HCT116 (cell line): ENCODE results near the gene CORO6.

ENCODE experiments used
- TF ChIP-seq, protein P1 (sequence below): IDR thresholded peaks from 2 replicates; pipeline ENCODE4 v1.6.1; 2012; ENCODE audit warnings: low read depth
- TF ChIP-seq, protein P2 (sequence below): IDR thresholded peaks from 2 replicates; pipeline ENCODE4 v1.6.1; 2012

DNA sequence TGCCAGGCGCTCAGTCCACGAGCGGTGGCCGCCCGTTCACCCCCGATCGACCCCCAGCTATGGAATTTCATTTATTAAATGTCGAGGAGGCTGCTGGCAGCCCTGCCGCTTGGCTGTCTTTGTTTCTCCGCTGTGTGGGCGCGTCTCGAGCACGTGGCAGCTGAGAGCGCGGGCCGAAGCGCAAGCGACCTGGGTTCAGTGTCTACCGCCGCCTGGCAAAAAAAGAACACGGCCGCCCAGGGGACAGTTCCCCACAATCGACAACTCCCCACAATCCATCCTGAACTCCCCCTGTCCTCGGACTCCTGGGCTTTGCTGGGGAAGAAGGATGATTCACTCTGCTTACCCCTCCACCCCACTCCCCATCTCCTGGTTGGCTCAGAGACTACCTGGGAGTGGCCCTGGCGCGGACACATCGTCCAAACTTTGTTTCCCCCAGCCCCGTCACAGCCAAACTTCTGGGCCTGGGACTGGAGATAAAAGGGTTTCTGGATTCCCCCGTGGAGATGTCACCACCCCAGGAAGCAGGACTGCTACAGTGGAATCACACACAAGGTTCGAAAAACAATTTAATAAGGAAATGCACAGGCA lies 31.5 kb downstream of the CORO6 start:
- TF ChIP-seq, protein P1, sequence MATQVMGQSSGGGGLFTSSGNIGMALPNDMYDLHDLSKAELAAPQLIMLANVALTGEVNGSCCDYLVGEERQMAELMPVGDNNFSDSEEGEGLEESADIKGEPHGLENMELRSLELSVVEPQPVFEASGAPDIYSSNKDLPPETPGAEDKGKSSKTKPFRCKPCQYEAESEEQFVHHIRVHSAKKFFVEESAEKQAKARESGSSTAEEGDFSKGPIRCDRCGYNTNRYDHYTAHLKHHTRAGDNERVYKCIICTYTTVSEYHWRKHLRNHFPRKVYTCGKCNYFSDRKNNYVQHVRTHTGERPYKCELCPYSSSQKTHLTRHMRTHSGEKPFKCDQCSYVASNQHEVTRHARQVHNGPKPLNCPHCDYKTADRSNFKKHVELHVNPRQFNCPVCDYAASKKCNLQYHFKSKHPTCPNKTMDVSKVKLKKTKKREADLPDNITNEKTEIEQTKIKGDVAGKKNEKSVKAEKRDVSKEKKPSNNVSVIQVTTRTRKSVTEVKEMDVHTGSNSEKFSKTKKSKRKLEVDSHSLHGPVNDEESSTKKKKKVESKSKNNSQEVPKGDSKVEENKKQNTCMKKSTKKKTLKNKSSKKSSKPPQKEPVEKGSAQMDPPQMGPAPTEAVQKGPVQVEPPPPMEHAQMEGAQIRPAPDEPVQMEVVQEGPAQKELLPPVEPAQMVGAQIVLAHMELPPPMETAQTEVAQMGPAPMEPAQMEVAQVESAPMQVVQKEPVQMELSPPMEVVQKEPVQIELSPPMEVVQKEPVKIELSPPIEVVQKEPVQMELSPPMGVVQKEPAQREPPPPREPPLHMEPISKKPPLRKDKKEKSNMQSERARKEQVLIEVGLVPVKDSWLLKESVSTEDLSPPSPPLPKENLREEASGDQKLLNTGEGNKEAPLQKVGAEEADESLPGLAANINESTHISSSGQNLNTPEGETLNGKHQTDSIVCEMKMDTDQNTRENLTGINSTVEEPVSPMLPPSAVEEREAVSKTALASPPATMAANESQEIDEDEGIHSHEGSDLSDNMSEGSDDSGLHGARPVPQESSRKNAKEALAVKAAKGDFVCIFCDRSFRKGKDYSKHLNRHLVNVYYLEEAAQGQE: no peak
- TF ChIP-seq, protein P2, sequence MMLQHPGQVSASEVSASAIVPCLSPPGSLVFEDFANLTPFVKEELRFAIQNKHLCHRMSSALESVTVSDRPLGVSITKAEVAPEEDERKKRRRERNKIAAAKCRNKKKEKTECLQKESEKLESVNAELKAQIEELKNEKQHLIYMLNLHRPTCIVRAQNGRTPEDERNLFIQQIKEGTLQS: no peak
